Rectal smooth muscle tissue (tissue), 1 donor: ENCODE data around the gene ACOT7.
"Not testable (repeated sequence)": the region's sequence is repeated elsewhere in the genome, so short reads cannot be mapped to it uniquely, and the experiment has no call there.

Source experiments
- H3K27ac ChIP-seq: one replicate; pipeline ENCODE4 v1.7.0; 2013; ENCODE audit warnings: low read depth, low read length, inconsistent platforms
- H3K27me3 ChIP-seq: one replicate; pipeline ENCODE4 v1.7.0; 2013; ENCODE audit warnings: low read length; ENCODE audit not compliant: control insufficient read depth, insufficient read depth
- H3K36me3 ChIP-seq: one replicate; pipeline ENCODE4 v1.7.0; 2013; ENCODE audit warnings: low read length; ENCODE audit not compliant: control insufficient read depth, insufficient read depth
- H3K4me1 ChIP-seq: one replicate; pipeline ENCODE4 v1.7.0; 2013; ENCODE audit warnings: low read length; ENCODE audit not compliant: control insufficient read depth, insufficient read depth
- H3K4me3 ChIP-seq: one replicate; pipeline ENCODE4 v1.7.0; 2013; ENCODE audit warnings: low read length
- H3K9ac ChIP-seq: one replicate; pipeline ENCODE4 v1.7.0; 2013; ENCODE audit warnings: low read length

The ACOT7 gene

GRCh38 chr1:6313393-6314200, 80.0 kb downstream of the ACOT7 start:
- Histone ChIP-seq H3K27ac (no peak overlapping the region), H3K27me3 (no peaks in the 10 kb centered on the region), H3K36me3 (no peaks in the 10 kb centered on the region), H3K4me1 (no peaks in the 10 kb centered on the region), H3K9ac (no peak overlapping the region), H3K4me3 (no peak overlapping the region)

GRCh38 chr1:6310116-6310848, 83.3 kb downstream of the ACOT7 start:
- no peaks in the 10 kb centered on the region for H3K27me3 ChIP-seq

DNA sequence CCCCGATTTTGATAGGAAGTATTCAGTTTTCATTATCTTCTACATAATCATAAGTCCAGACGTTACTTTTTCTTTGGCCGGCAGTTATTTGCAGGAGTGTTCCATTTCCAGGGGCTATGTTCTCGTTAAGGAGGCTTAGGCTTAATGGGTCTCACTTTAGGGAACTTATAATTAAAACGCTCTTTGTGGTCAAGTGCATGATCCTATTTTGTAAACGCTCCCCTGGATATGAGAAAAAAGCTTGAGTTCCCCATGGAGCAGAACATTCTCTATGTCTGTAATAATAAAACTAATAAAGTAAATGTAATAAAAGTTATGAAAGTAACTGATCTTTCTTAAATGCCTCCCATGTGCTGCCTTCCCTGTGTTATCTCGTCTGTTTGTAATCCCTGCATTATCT, 84.0 kb downstream of the ACOT7 start:
- no peak overlapping the region for H3K27ac ChIP-seq
- H3K9ac ChIP-seq = no peak overlapping the region
- H3K36me3 ChIP-seq = no peaks in the 10 kb centered on the region
- no peak overlapping the region for H3K4me3 ChIP-seq
- H3K27me3 ChIP-seq = no peaks in the 10 kb centered on the region
- no peaks in the 10 kb centered on the region for H3K4me1 ChIP-seq

More at GRCh38 chr1:6310116-6310848, 83.3 kb downstream of the ACOT7 start:
- no peak overlapping the region for H3K9ac ChIP-seq
- H3K36me3 ChIP-seq = no peaks in the 10 kb centered on the region
- no peak overlapping the region for H3K27ac ChIP-seq
- H3K4me1 ChIP-seq = no peaks in the 10 kb centered on the region
- H3K4me3 ChIP-seq = no peak overlapping the region

GRCh38 chr1:6308449-6308848, 85.1 kb downstream of the ACOT7 start:
- Histone ChIP-seq H3K27me3 (no peaks in the 10 kb centered on the region), H3K36me3 (no peaks in the 10 kb centered on the region), H3K4me3 (no peak overlapping the region), H3K4me1 (no peaks in the 10 kb centered on the region), H3K27ac (no peak overlapping the region), H3K9ac (no peak overlapping the region)

DNA sequence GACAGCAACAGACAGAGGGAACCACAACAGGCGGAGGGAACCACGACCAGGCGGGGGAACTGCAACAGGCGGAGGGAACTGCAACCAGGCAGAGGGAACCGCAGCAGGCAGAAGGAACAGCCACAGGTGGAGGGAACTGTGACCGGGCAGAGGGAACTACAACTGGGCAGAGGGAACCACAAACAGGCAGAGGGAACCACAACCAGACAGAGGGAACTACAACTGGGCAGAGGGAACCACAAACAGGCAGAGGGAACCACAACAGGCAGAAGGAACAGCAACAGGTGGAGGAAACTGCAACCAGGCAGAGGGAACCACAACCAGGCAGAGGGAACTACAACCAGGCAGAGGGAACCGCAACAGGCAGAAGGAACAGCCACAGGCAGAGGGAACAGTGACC, 85.9 kb downstream of the ACOT7 start:
- not testable (repeated sequence) for H3K36me3 ChIP-seq, H3K9ac ChIP-seq, H3K27ac ChIP-seq, H3K4me3 ChIP-seq, H3K4me1 ChIP-seq, H3K27me3 ChIP-seq

GRCh38 chr1:6307099-6307498, 86.5 kb downstream of the ACOT7 start:
- Histone ChIP-seq H3K4me1 (no peaks in the 10 kb centered on the region), H3K9ac (no peak overlapping the region), H3K36me3 (no peaks in the 10 kb centered on the region), H3K4me3 (no peak overlapping the region), H3K27ac (no peak overlapping the region), H3K27me3 (no peaks in the 10 kb centered on the region)

DNA sequence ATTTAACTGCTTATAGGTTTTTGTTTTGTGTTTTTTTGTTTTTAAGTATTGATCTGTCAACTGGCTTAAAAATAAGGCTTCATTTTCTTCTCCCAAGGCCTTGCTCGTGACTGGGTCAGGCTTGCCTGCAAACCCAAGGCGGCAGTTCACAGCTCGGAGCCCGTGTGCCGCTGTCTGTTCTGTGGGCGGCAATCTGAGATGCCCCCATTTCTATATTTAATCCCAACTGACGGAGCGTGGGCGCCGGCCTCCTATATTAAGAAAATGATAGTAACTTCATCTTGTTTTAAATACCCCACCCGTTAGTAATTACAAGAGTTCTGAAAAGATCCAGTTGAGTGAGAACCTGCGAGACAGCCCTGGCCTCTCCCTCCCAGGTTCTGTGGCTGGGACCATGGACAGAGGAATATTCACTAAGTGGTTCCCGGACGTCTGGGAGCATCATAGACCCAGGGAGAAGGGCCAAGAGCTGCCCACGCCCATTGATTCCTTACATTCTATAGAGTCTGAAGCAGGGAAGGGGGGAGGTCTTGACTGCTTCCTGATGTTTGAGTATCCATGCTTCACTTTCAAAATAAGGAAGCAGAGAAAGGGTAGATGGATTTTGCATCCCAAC, 90.1 kb downstream of the ACOT7 start:
- no peaks in the 10 kb centered on the region for H3K4me1 ChIP-seq
- no peak overlapping the region for H3K9ac ChIP-seq
- H3K36me3 ChIP-seq = no peaks in the 10 kb centered on the region
- no peak overlapping the region for H3K27ac ChIP-seq
- no peaks in the 10 kb centered on the region for H3K27me3 ChIP-seq
- no peak overlapping the region for H3K4me3 ChIP-seq

DNA sequence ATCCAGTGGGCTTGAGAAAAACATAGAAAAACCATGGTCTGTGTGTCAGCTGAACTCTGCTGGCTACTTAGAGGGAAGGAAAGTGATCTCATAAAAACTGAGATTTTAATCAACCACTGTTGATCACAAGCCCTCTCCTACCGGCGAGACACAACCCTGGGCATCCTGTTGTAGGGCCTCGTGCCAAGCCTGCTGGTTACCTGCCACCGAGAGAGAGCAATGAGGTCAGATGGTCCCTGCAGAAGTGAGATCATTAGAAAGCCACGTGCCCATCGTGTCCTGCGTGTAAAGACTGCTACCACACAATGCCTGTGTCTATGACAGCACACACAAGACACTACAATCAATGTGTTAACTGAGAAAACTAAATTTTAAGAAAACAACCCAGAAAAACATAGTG, 91.0 kb downstream of the ACOT7 start:
- Histone ChIP-seq H3K27ac (no peak overlapping the region), H3K4me3 (no peak overlapping the region), H3K27me3 (no peaks in the 10 kb centered on the region), H3K36me3 (no peaks in the 10 kb centered on the region), H3K9ac (no peak overlapping the region), H3K4me1 (no peaks in the 10 kb centered on the region)

GRCh38 chr1:6301526-6301925, 92.0 kb downstream of the ACOT7 start:
- Histone ChIP-seq H3K27me3 (no peaks in the 10 kb centered on the region), H3K4me1 (no peaks in the 10 kb centered on the region), H3K36me3 (no peaks in the 10 kb centered on the region), H3K4me3 (no peak overlapping the region), H3K9ac (no peak overlapping the region), H3K27ac (no peak overlapping the region)

- no peaks in the 10 kb centered on the region for H3K27me3 ChIP-seq
- H3K27ac ChIP-seq = no peak overlapping the region
- no peak overlapping the region for H3K4me3 ChIP-seq
- H3K36me3 ChIP-seq = no peaks in the 10 kb centered on the region
- no peaks in the 10 kb centered on the region for H3K4me1 ChIP-seq
- no peak overlapping the region for H3K9ac ChIP-seq
Measured at GRCh38 chr1:6300342-6301048, 93.1 kb downstream of the ACOT7 start.

- no peak overlapping the region for H3K9ac ChIP-seq
- no peaks in the 10 kb centered on the region for H3K36me3 ChIP-seq
- H3K4me3 ChIP-seq = no peak overlapping the region
- no peaks in the 10 kb centered on the region for H3K27me3 ChIP-seq
- no peak overlapping the region for H3K27ac ChIP-seq
- H3K4me1 ChIP-seq = no peaks in the 10 kb centered on the region
Measured at GRCh38 chr1:6299557-6300165, 93.9 kb downstream of the ACOT7 start.

- H3K27me3 ChIP-seq = no peaks in the 10 kb centered on the region
- H3K4me3 ChIP-seq = no peak overlapping the region
- H3K9ac ChIP-seq = no peak overlapping the region
- no peaks in the 10 kb centered on the region for H3K4me1 ChIP-seq
- H3K27ac ChIP-seq = no peak overlapping the region
- no peaks in the 10 kb centered on the region for H3K36me3 ChIP-seq
Measured at GRCh38 chr1:6298940-6299465, 94.6 kb downstream of the ACOT7 start.
